Measurements from ENCODE around the gene SLAMF9.

DNA sequence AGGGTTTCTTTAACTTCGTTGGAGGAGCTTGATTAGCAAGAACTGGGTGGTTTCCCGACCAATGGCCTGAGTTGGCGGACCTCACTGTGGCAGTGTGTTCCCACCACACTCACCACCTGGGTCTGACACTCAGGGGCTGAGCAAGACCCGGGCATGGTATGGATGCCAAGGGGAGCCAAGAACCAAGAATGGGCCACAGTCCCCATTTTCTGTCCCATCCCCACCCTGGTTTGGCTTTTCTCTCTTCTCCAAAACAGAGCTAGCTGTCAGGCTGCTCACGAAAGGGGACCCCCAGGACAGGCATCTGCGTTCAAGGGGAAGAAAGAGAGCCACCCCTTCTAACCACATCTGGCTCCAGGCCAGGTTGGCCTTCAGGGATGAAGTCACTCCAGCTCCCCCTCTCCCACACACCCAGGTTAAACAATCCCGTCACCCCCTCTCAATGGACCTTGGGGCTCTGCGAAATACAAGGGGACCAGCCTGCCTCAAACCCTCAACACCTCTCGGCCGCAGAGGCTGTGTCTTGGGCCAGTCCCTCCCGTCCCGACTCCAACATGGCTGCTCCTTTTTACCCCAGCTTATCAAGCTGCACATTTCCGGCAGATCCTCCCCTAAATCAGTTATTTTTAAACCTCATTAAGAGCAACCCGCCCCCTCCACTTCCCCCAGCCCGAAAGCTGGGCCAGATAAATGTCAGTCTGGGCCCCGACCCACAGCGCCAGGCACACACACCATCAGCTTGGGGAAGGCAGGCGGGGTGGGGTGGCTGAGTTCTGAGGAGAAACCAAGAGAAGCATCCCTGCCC, 32.1 kb downstream of the SLAMF9 start:
- TF ChIP-seq, protein P1, sequence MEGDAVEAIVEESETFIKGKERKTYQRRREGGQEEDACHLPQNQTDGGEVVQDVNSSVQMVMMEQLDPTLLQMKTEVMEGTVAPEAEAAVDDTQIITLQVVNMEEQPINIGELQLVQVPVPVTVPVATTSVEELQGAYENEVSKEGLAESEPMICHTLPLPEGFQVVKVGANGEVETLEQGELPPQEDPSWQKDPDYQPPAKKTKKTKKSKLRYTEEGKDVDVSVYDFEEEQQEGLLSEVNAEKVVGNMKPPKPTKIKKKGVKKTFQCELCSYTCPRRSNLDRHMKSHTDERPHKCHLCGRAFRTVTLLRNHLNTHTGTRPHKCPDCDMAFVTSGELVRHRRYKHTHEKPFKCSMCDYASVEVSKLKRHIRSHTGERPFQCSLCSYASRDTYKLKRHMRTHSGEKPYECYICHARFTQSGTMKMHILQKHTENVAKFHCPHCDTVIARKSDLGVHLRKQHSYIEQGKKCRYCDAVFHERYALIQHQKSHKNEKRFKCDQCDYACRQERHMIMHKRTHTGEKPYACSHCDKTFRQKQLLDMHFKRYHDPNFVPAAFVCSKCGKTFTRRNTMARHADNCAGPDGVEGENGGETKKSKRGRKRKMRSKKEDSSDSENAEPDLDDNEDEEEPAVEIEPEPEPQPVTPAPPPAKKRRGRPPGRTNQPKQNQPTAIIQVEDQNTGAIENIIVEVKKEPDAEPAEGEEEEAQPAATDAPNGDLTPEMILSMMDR (conservative IDR thresholded peaks at IDR 0.05; ENCODE audit: low read depth, low read length): no peak
- TF ChIP-seq EZH2phosphoT487 (IDR thresholded peaks at IDR 0.05; ENCODE audit: borderline replicate concordance, low read length): no peak
